IMR-90 (cell line): Measurements from ENCODE around the gene APPL2. TPM values are rescaled to one million over a fixed set of nuclear protein-coding genes. Genes with fewer than 3 reads are reported as not detected.

Experiments
- ATAC-seq: fragments of 200-7000 bp; cut with Tn5 transposase; 2 replicates; pipeline ENCODE4 v1.9.1; 2020; ENCODE audit warnings: low read depth, mild to moderate bottlenecking, moderate library complexity
- BruUV-seq: library from RNA; stranded (reverse); fragments of 400-500 nt; replicated peaks from 2 replicates; lab custom pipeline; 2021; lab: Mats Ljungman, UMichigan
- CTCF ChIA-PET: fragments of 300-600 bp; formaldehyde crosslinking; extraction: SDS; loops from one replicate; lab custom pipeline; 2021; ENCODE audit warnings: antibody characterized with exemption; lab: Yijun Ruan, JAX
- POLR2A ChIA-PET: fragments of 300-600 bp; sonication (Branson Sonifier 250); formaldehyde crosslinking; loops from one replicate; lab custom pipeline; 2022; ENCODE audit warnings: antibody characterized with exemption; ENCODE audit not compliant: unreplicated experiment; lab: Charles Lee
- DNase-seq: peaks from one replicate; pipeline ENCODE4 v3.0.0; 2013
- H2AFZ ChIP-seq: replicated peaks from 2 replicates; pipeline ENCODE3; 2013; ENCODE audit warnings: low read length, mild to moderate bottlenecking; ENCODE audit not compliant: poor library complexity
- H2AK5ac ChIP-seq: 2 replicates; pipeline ENCODE4 v1.6.1; 2013; ENCODE audit warnings: low read depth, low read length, inconsistent platforms
- H2AK9ac ChIP-seq: replicated peaks from 2 replicates; pipeline ENCODE3; 2013; ENCODE audit warnings: mild to moderate bottlenecking, low read depth, low read length, moderate library complexity; ENCODE audit not compliant: poor library complexity
- H2BK120ac ChIP-seq: 2 replicates; pipeline ENCODE4 v1.6.1; 2013; ENCODE audit warnings: low read depth, low read length, inconsistent platforms
- H2BK15ac ChIP-seq: 3 replicates; pipeline ENCODE4 v1.6.1; 2013; ENCODE audit warnings: low read depth, low read length, inconsistent platforms
- H2BK20ac ChIP-seq: 2 replicates; pipeline ENCODE4 v1.6.1; 2013; ENCODE audit warnings: low read depth, mild to moderate bottlenecking, inconsistent platforms, low read length, moderate library complexity
- H2BK5ac ChIP-seq: 2 replicates; pipeline ENCODE4 v1.6.1; 2013; ENCODE audit warnings: mild to moderate bottlenecking, low read depth, low read length, inconsistent platforms; ENCODE audit not compliant: poor library complexity, severe bottlenecking
- H3K14ac ChIP-seq: replicated peaks from 2 replicates; pipeline ENCODE4 v1.6.1; 2013; ENCODE audit warnings: low read depth, low read length, inconsistent platforms
- H3K18ac ChIP-seq: 2 replicates; pipeline ENCODE4 v1.6.1; 2013; ENCODE audit warnings: low read depth, low read length, control low read depth
- H3K23ac ChIP-seq: 2 replicates; pipeline ENCODE4 v1.6.1; 2013; ENCODE audit warnings: low read depth, low read length, inconsistent platforms
- H3K27ac ChIP-seq: 2 replicates; pipeline ENCODE4 v1.5.1; 2013; ENCODE audit warnings: mild to moderate bottlenecking, control low read depth, low read length; ENCODE audit not compliant: insufficient read depth
- H3K27me3 ChIP-seq: 2 replicates; pipeline ENCODE4 v1.6.1; 2013; ENCODE audit warnings: low read length; ENCODE audit not compliant: control insufficient read depth, insufficient read depth
- H3K36me3 ChIP-seq: 2 replicates; pipeline ENCODE4 v1.6.1; 2013; ENCODE audit warnings: low read length, mixed read lengths; ENCODE audit not compliant: control insufficient read depth, insufficient read depth
- H3K4ac ChIP-seq: 2 replicates; pipeline ENCODE4 v1.6.1; 2013; ENCODE audit warnings: low read depth, low read length, inconsistent platforms
- H3K4me1 ChIP-seq: 2 replicates; pipeline ENCODE4 v1.6.1; 2013; ENCODE audit warnings: low read length, mixed read lengths; ENCODE audit not compliant: control insufficient read depth, insufficient read depth
- H3K4me2 ChIP-seq: 2 replicates; pipeline ENCODE4 v1.6.1; 2013; ENCODE audit warnings: low read depth, mild to moderate bottlenecking, control low read depth, low read length, moderate library complexity
- H3K4me3 ChIP-seq: 2 replicates; pipeline ENCODE4 v1.5.1; 2013; ENCODE audit warnings: low read depth, mild to moderate bottlenecking, control low read depth, low read length, moderate library complexity; ENCODE audit not compliant: insufficient read depth
- H3K56ac ChIP-seq: 2 replicates; pipeline ENCODE4 v1.6.1; 2013; ENCODE audit warnings: low read length, inconsistent platforms; ENCODE audit not compliant: insufficient read depth; ENCODE audit errors: extremely low read depth
- H3K79me1 ChIP-seq, 2 experiments: 2 replicates each; pipeline ENCODE4 v1.6.1; 2013; ENCODE audit warnings: low read length in 2 of 2, inconsistent platforms in 1 of 2, low read depth in 1 of 2
- H3K9ac ChIP-seq: 2 replicates; pipeline ENCODE4 v1.6.1; 2013; ENCODE audit warnings: low read depth, low read length, control low read depth
- H3K9me1 ChIP-seq: 2 replicates; pipeline ENCODE4 v1.6.1; 2013; ENCODE audit warnings: low read length, inconsistent platforms; ENCODE audit not compliant: insufficient read depth
- H3K9me3 ChIP-seq: 2 replicates; pipeline ENCODE4 v1.6.1; 2013; ENCODE audit warnings: low read length; ENCODE audit not compliant: control insufficient read depth, insufficient read depth
- H4K20me1 ChIP-seq: 2 replicates; pipeline ENCODE4 v1.6.1; 2013; ENCODE audit warnings: low read length, inconsistent platforms; ENCODE audit not compliant: insufficient read depth
- H4K5ac ChIP-seq: 2 replicates; pipeline ENCODE4 v1.6.1; 2013; ENCODE audit warnings: mild to moderate bottlenecking, low read depth, low read length, control low read depth
- H4K8ac ChIP-seq, 2 experiments: 2 replicates each; pipeline ENCODE4 v1.6.1; 2013; ENCODE audit warnings: low read depth in 2 of 2, low read length in 2 of 2, control low read depth in 1 of 2, inconsistent platforms in 1 of 2
- H4K91ac ChIP-seq: 2 replicates; pipeline ENCODE4 v1.6.1; 2013; ENCODE audit warnings: low read depth, low read length, inconsistent platforms; ENCODE audit not compliant: insufficient read depth
- ELK1 ChIP-seq: fragments of 150-350 bp; IDR thresholded peaks from 2 replicates; pipeline ENCODE4 v1.6.1; 2016; ENCODE audit warnings: low read depth, mild to moderate bottlenecking, low read length, moderate library complexity, borderline replicate concordance
- FOS ChIP-seq: fragments of 150-350 bp; IDR thresholded peaks from 2 replicates; pipeline ENCODE4 v1.6.1; 2016; ENCODE audit warnings: low read depth, low read length
- NFE2L2 ChIP-seq: fragments of 150-350 bp; IDR thresholded peaks from 2 replicates; pipeline ENCODE4 v1.6.1; 2016; ENCODE audit warnings: low read depth, mild to moderate bottlenecking, low read length
- RFX5 ChIP-seq: IDR thresholded peaks from 2 replicates; pipeline ENCODE4 v1.8.0; 2012; ENCODE audit warnings: low read depth, mild to moderate bottlenecking, low read length, moderate library complexity
- SMC3 ChIP-seq: fragments of 150-350 bp; IDR thresholded peaks from 2 replicates; pipeline ENCODE4 v1.6.1; 2016; ENCODE audit warnings: low read depth, mild to moderate bottlenecking, antibody characterized with exemption, low read length, moderate library complexity
- WGBS, 2 experiments: methylation state at CpG; one replicate each; pipeline versions ENCODE4 v1.1.5 to v1.1.7; 2013; ENCODE audit warnings: missing lambda C conversion rate in 2 of 2; ENCODE audit not compliant: insufficient read length in 1 of 2; ENCODE audit errors: extremely low coverage in 2 of 2; 5-methylcytosine and 5-hydroxymethylcytosine counted together
- dilution Hi-C: fragments of 300-500 bp; cut with HindIII; formaldehyde crosslinking; loops from one replicate; pipeline ENCODE4 v1.14.3; 2018; ENCODE audit warnings: low sequenced_read_pairs; ENCODE audit not compliant: unreplicated experiment
- in situ Hi-C: fragments of 300-500 bp; cut with MboI; formaldehyde crosslinking; loops from 3 replicates; pipeline ENCODE4 v1.14.3; 2019; ENCODE audit warnings: low sequenced_read_pairs, inconsistent platforms, mixed read lengths
- intact Hi-C: fragments of 100-400 bp; cut with micrococcal nuclease; formaldehyde crosslinking; loops from 2 replicates; pipeline ENCODE4 v1.10.0; 2022
- polyA plus RNA-seq, 3 experiments: library from polyadenylated mRNA; depleted of rRNA; stranded (reverse); fragments of >200 nt; gene quantifications; 2 replicates each; pipeline ENCODE4 v1.2.3, GENCODE V29; 2012; ENCODE audit warnings: low replicate concordance in 1 of 3
- total RNA-seq: library from RNA; depleted of rRNA; stranded (reverse); fragments of >200 nt; gene quantifications from 2 replicates; pipeline ENCODE4 v1.2.3, GENCODE V29; 2012

The APPL2 gene
- total and polyA plus RNA-seq, 2 of the 4 experiments (the other 2 are of a cell fraction) = 42.3 to 65.8 TPM

- no peak for TF ChIP-seq RFX5
Measured at GRCh38 chr12:105205322-105206048, 30.5 kb downstream of the APPL2 start (continued).

DNA sequence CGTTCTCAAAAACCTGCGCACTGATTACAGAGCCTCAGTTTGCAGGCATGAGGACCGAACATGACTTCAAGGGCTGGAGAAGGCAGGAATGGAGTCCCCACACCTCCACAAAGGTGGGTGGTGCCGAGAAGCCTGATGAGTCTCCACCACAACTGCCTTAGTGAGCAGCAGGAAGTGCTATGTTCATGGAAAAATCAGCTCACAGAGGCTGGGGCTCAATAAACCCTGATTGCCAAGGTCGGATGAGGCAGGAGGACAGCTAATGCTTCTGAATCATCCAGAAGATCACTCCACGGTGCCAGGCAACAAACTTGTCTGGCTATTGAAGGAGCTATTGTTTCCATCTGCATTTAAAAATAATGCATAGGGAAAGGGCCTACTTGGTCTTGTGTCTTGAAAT, 31.1 kb downstream of the APPL2 start:
- POLR2A ChIA-PET = interaction anchor here (1.0 kb wide), 1 partner anchor 20 kb away, joined by 5 read pairs; no protein-coding TSS in a partner anchor
- 100% methylated on average over 1 of the region's 6 CpGs; no CpG with 5 or more reads in 1 of the 2 experiments for whole genome bisulfite sequencing, 2 experiments
- intact Hi-C loops = no loop called here
- Histone ChIP-seq H3K14ac (no peak overlapping the region), H2AK9ac (peak overlapping the region; percentile 77), H2BK15ac (no peak overlapping the region), H3K36me3 (peaks cover 60% of the 10 kb centered on the region), H3K9me3 (no peaks in the 10 kb centered on the region), H2AFZ (no peak overlapping the region), H3K9me1 (peaks cover 20% of the 10 kb centered on the region), H3K9ac (no peak overlapping the region), H3K27ac (no peak overlapping the region), H3K56ac (no peak overlapping the region), H3K23ac (no peak overlapping the region), H3K79me1 (peaks cover 17 to 78% of the 10 kb centered on the region in 2 experiments), H2BK5ac (no peak overlapping the region), H3K4ac (no peak overlapping the region), H4K5ac (no peak overlapping the region), H2BK20ac (no peak overlapping the region), H4K91ac (no peak overlapping the region), H3K4me2 (no peak overlapping the region), H3K18ac (no peak overlapping the region), H3K27me3 (no peaks in the 10 kb centered on the region), H3K4me1 (peaks cover 12% of the 10 kb centered on the region), H3K4me3 (no peak overlapping the region), H4K20me1 (no peaks in the 10 kb centered on the region), H4K8ac (no peak overlapping the region), H2BK120ac (no peak overlapping the region), H2AK5ac (peak overlapping the region; percentile 17; the same call in 1 of the 2 replicates)
- CTCF ChIA-PET = interaction anchor here (0.5 kb wide), 1 partner anchor 57 kb away, joined by 3 read pairs; no protein-coding TSS in a partner anchor
- no TSS peak for BruUV-seq
- ATAC-seq = peak; percentile 40
- in situ Hi-C loops = loop anchor here (25.0 kb wide), 1 partner anchor 182 kb away; no protein-coding TSS in a partner anchor
- TF ChIP-seq ELK1 = no peak
- TF ChIP-seq SMC3 = 0 out of 2 replicates have a peak, but pooled peaks have one; percentile 5
- peak; percentile 77 for TF ChIP-seq NFE2L2
- 0 out of 2 replicates have a peak, but pooled peaks have one; percentile 22 for TF ChIP-seq FOS
- DNase-seq = peak; percentile 84
- dilution Hi-C loops = no loop called here
